Uterus (tissue), 4 donors: ENCODE measurements around the gene TLN1. TPM values are rescaled to one million over a fixed set of nuclear protein-coding genes. Genes with fewer than 3 reads are reported as not detected.

ENCODE experiments used
- DNase-seq, 2 donors: peaks; one replicate each; pipeline ENCODE4 v3.0.0-alpha.2; 2019 to 2020
- H3K27ac ChIP-seq, 2 donors: fragments of 200-600 bp; sonication (generic); 1 replicate in 1 of 2; 2 replicates in 1 of 2; pipeline ENCODE4 v1.5.1; 2016 to 2018
- H3K27me3 ChIP-seq, 2 donors: fragments of 200-600 bp; sonication (generic); one replicate each; pipeline ENCODE4 v1.5.1; 2018 to 2019; ENCODE audit warnings: control low read depth in 1 of 2
- H3K36me3 ChIP-seq, 2 donors: fragments of 200-600 bp; sonication (generic); one replicate each; pipeline ENCODE4 v1.5.1; 2019; ENCODE audit warnings: control low read depth in 1 of 2
- H3K4me1 ChIP-seq, 2 donors: fragments of 200-600 bp; sonication (generic); one replicate each; pipeline ENCODE4 v1.5.1; 2018 to 2019; ENCODE audit warnings: control low read depth in 1 of 2
- H3K4me3 ChIP-seq, 2 donors: fragments of 200-600 bp; sonication (generic); 1 replicate in 1 of 2; 2 replicates in 1 of 2; pipeline ENCODE4 v1.5.1; 2018 to 2019; ENCODE audit warnings: mild to moderate bottlenecking in 1 of 2
- H3K9me3 ChIP-seq, 2 donors: fragments of 200-600 bp; sonication (generic); one replicate each; pipeline ENCODE4 v1.5.1; 2019; ENCODE audit warnings: control low read depth in 1 of 2
- CTCF ChIP-seq, 4 experiments: fragments of 200-600 bp in 2 of 4; fragments of 450-650 bp in 2 of 4; sonication (generic) in 2 of 4; IDR thresholded peaks; one replicate each; pipeline ENCODE4 v1.5.1; 2016 to 2019; ENCODE audit warnings: antibody characterized with exemption in 4 of 4, mild to moderate bottlenecking in 2 of 4, moderate library complexity in 1 of 4
- POLR2A ChIP-seq, 2 donors: fragments of 450-650 bp; IDR thresholded peaks; one replicate each; pipeline ENCODE4 v1.6.1; 2016; ENCODE audit warnings: antibody characterized with exemption in 2 of 2, mild to moderate bottlenecking in 1 of 2, moderate library complexity in 1 of 2
- intact Hi-C: fragments of 100-400 bp; cut with DNase I; formaldehyde crosslinking; loops from one replicate; pipeline ENCODE4 v1.15.1; 2023; ENCODE audit warnings: low total_unique reads
- total RNA-seq, 4 donors: library from RNA; depleted of rRNA in 3 of 4; stranded (reverse); fragments of >200 nt in 3 of 4; gene quantifications; one replicate each; pipeline versions ENCODE4 v1.1.0 to v1.2.4, GENCODE V29; 2014 to 2023
- donor health status: DM: yes; HTN: yes; CAD: no.

TLN1 gene
- total RNA-seq, 4 donors from 2014 or later: 202 to 540 (median 281) TPM

GRCh38 chr9:35705836-35706430 is 26.1 kb downstream of the TLN1 start:
- no peak overlapping the region for H3K4me3 ChIP-seq
- no peaks in the 10 kb centered on the region for H3K27me3 ChIP-seq
- TF ChIP-seq POLR2A (IDR thresholded peaks at IDR 0.05): no peak
- no peak for TF ChIP-seq CTCF (IDR thresholded peaks at IDR 0.05)
- DNase-seq: no peak
- H3K36me3 ChIP-seq: no peaks in the 10 kb centered on the region
- intact Hi-C loops: no loop called here
- no peaks in the 10 kb centered on the region for H3K4me1 ChIP-seq
- no peaks in the 10 kb centered on the region for H3K9me3 ChIP-seq
- H3K27ac ChIP-seq: no peak overlapping the region

GRCh38 chr9:35705372-35705771 is 26.6 kb downstream of the TLN1 start:
- Histone ChIP-seq H3K9me3 (no peaks in the 10 kb centered on the region), H3K4me1 (no peaks in the 10 kb centered on the region), H3K4me3 (no peak overlapping the region), H3K36me3 (no peaks in the 10 kb centered on the region), H3K27ac (no peak overlapping the region), H3K27me3 (no peaks in the 10 kb centered on the region)
- DNase-seq: no peak
- TF ChIP-seq POLR2A (IDR thresholded peaks at IDR 0.05): no peak
- intact Hi-C loops: no loop called here

GRCh38 chr9:35703906-35704672 is 27.9 kb downstream of the TLN1 start:
- intact Hi-C loops: no loop called here
- Histone ChIP-seq H3K27ac (no peak overlapping the region), H3K4me1 (no peaks in the 10 kb centered on the region), H3K9me3 (no peaks in the 10 kb centered on the region), H3K4me3 (no peak overlapping the region), H3K36me3 (no peaks in the 10 kb centered on the region), H3K27me3 (no peaks in the 10 kb centered on the region)
- DNase-seq: no peak
- no peak for TF ChIP-seq CTCF (IDR thresholded peaks at IDR 0.05)
- no peak for TF ChIP-seq POLR2A (IDR thresholded peaks at IDR 0.05)

GRCh38 chr9:35702696-35703095 is 29.3 kb downstream of the TLN1 start:
- Histone ChIP-seq H3K9me3 (no peaks in the 10 kb centered on the region), H3K4me1 (no peaks in the 10 kb centered on the region), H3K27ac (no peak overlapping the region), H3K4me3 (no peak overlapping the region), H3K27me3 (no peaks in the 10 kb centered on the region), H3K36me3 (no peaks in the 10 kb centered on the region)
- no peak for DNase-seq
- no peak for TF ChIP-seq POLR2A (IDR thresholded peaks at IDR 0.05)
- TF ChIP-seq CTCF (IDR thresholded peaks at IDR 0.05): no peak
- intact Hi-C loops: no loop called here

GRCh38 chr9:35700942-35701341 is 31.1 kb downstream of the TLN1 start:
- H3K4me1 ChIP-seq: no peaks in the 10 kb centered on the region
- no peaks in the 10 kb centered on the region for H3K27me3 ChIP-seq
- H3K27ac ChIP-seq: no peak overlapping the region
- intact Hi-C loops: no loop called here
- no peak for DNase-seq
- H3K36me3 ChIP-seq: no peaks in the 10 kb centered on the region
- H3K9me3 ChIP-seq: no peaks in the 10 kb centered on the region
- no peak overlapping the region for H3K4me3 ChIP-seq
- no peak for TF ChIP-seq CTCF (IDR thresholded peaks at IDR 0.05)
- no peak for TF ChIP-seq POLR2A (IDR thresholded peaks at IDR 0.05)
